HL-60 (cell line): Measurements from ENCODE around the gene TAF11L12.
"Not testable (repeated sequence)": the region's sequence is repeated elsewhere in the genome, so short reads cannot be mapped to it uniquely, and the experiment has no call there.

Experiments used
- DNase-seq, 2 experiments: peaks; one replicate each; pipeline ENCODE4 v3.0.0-alpha.2; 2010 to 2020; ENCODE audit warnings: low read depth in 1 of 2, low spot score in 1 of 2
- H3K27ac ChIP-seq: fragments of 250-450 bp; sonication (Bioruptor Pico); replicated peaks from 2 replicates; pipeline ENCODE4 v1.5.1; 2020; ENCODE audit warnings: mild to moderate bottlenecking, moderate library complexity
- H3K27me3 ChIP-seq: fragments of 250-450 bp; sonication (Bioruptor Pico); 2 replicates; pipeline ENCODE4 v1.5.1; 2021; ENCODE audit warnings: mild to moderate bottlenecking, moderate library complexity; ENCODE audit not compliant: insufficient read depth, poor library complexity, severe bottlenecking
- H3K4me3 ChIP-seq: replicated peaks from 2 replicates; pipeline ENCODE4 v1.5.1; 2011; ENCODE audit warnings: mild to moderate bottlenecking, control low read depth, low read length; ENCODE audit not compliant: insufficient read depth
- CTCF ChIP-seq: IDR thresholded peaks from one replicate; pipeline ENCODE4 v1.5.1; 2011; ENCODE audit warnings: low read length, control low read depth, inconsistent platforms; ENCODE audit not compliant: insufficient read depth
- GABPA ChIP-seq: IDR thresholded peaks from 2 replicates; pipeline ENCODE4 v1.6.1; 2012; ENCODE audit warnings: low read depth
- POLR2AphosphoS5 ChIP-seq: IDR thresholded peaks from 2 replicates; pipeline ENCODE4 v1.6.1; 2012; ENCODE audit warnings: low read depth
- REST ChIP-seq: IDR thresholded peaks from 2 replicates; pipeline ENCODE4 v1.6.1; 2012; ENCODE audit warnings: low read depth; ENCODE audit not compliant: insufficient replicate concordance
- SPI1 ChIP-seq: IDR thresholded peaks from 2 replicates; pipeline ENCODE4 v1.6.1; 2012; ENCODE audit warnings: low read depth, mild to moderate bottlenecking, borderline replicate concordance

The TAF11L12 gene

GRCh38 chr5:17634160-17634559 lies 24.0 kb downstream of the TAF11L12 start, which contains the start of gene TAF11L14:
TSS of gene TAF11L14 (plus strand) at chr5:17634460.
- TF ChIP-seq REST (no peak), POLR2AphosphoS5 (no peak), CTCF (no peak), GABPA (no peak)
- Histone ChIP-seq H3K4me3 (no peak within 1 kb of the TSS), H3K27me3 (no peaks in the 10 kb centered on the region), H3K27ac (no peak within 1 kb of the TSS)
- no peak for DNase-seq

- H3K27ac ChIP-seq, H3K4me3 ChIP-seq, DNase-seq, H3K27me3 ChIP-seq: not testable (repeated sequence)
Measured at GRCh38 chr5:17649232-17649631, 39.0 kb downstream of the TAF11L12 start.

- H3K27ac ChIP-seq, H3K4me3 ChIP-seq, DNase-seq, H3K27me3 ChIP-seq: not testable (repeated sequence)
Measured at GRCh38 chr5:17655201-17655759, 45.1 kb downstream of the TAF11L12 start.

GRCh38 chr5:17655921-17656320 lies 45.7 kb downstream of the TAF11L12 start:
- Histone ChIP-seq H3K27ac (no peak overlapping the region), H3K27me3 (no peaks in the 10 kb centered on the region), H3K4me3 (no peak overlapping the region)
- no peak for DNase-seq
- TF ChIP-seq CTCF (no peak), POLR2AphosphoS5 (no peak), REST (no peak), GABPA (no peak), SPI1 (no peak)
